Measurements from ENCODE around the gene LRRC37A3.
"Not testable (repeated sequence)": the region's sequence is repeated elsewhere in the genome, so short reads cannot be mapped to it uniquely, and the experiment has no call there.

Gene LRRC37A3

GRCh38 chr17:64847504-64848466 is 71.5 kb downstream of the LRRC37A3 start:
- peak; percentile 45 for TF ChIP-seq CTCF (IDR thresholded peaks at IDR 0.05; ENCODE audit: low read depth, low read length)
- peak; percentile 63 for DNase-seq (ENCODE audit: low read depth)

GRCh38 chr17:64846892-64847291 is 72.4 kb downstream of the LRRC37A3 start:
- not testable (repeated sequence) for H3K4me3 ChIP-seq (ENCODE audit: low read depth, low read length)
- peak; percentile 40 for DNase-seq (ENCODE audit: low read depth)

More at GRCh38 chr17:64847504-64848466, 71.5 kb downstream of the LRRC37A3 start:
- H3K4me3 ChIP-seq (ENCODE audit: low read depth, low read length) = not testable (repeated sequence)

GRCh38 chr17:64843918-64844317 is 75.4 kb downstream of the LRRC37A3 start:
- DNase-seq (ENCODE audit: low read depth); H3K4me3 ChIP-seq (ENCODE audit: low read depth, low read length): not testable (repeated sequence)

- not testable (repeated sequence) for H3K4me3 ChIP-seq (ENCODE audit: low read depth, low read length); DNase-seq (ENCODE audit: low read depth)
Measured at GRCh38 chr17:64842900-64843299, 76.4 kb downstream of the LRRC37A3 start.

GRCh38 chr17:64840960-64841359 is 78.3 kb downstream of the LRRC37A3 start:
- not testable (repeated sequence) for H3K4me3 ChIP-seq (ENCODE audit: low read depth, low read length)
- DNase-seq (ENCODE audit: low read depth) = peak; percentile 41

GRCh38 chr17:64838513-64838912 is 80.8 kb downstream of the LRRC37A3 start:
- DNase-seq (ENCODE audit: low read depth); H3K4me3 ChIP-seq (ENCODE audit: low read depth, low read length): not testable (repeated sequence)

- TF ChIP-seq POLR2A (IDR thresholded peaks at IDR 0.05; ENCODE audit: extremely low read depth, insufficient read length) = peak; percentile 16
- DNase-seq (ENCODE audit: low read depth) = peak; percentile 86
- peak overlapping the region; percentile 54 for H3K4me3 ChIP-seq (ENCODE audit: low read depth, low read length)
Measured at GRCh38 chr17:64837018-64837761, 82.1 kb downstream of the LRRC37A3 start.

- H3K4me3 ChIP-seq (ENCODE audit: low read depth, low read length) = peak overlapping the region; percentile 54
- peak; percentile 14 for DNase-seq (ENCODE audit: low read depth)
Measured at GRCh38 chr17:64836623-64837017, 82.7 kb downstream of the LRRC37A3 start.

GRCh38 chr17:64834060-64834459 is 85.2 kb downstream of the LRRC37A3 start:
- DNase-seq (ENCODE audit: low read depth); H3K4me3 ChIP-seq (ENCODE audit: low read depth, low read length): not testable (repeated sequence)

- DNase-seq (ENCODE audit: low read depth) = peak; percentile 16
- not testable (repeated sequence) for H3K4me3 ChIP-seq (ENCODE audit: low read depth, low read length)
Measured at GRCh38 chr17:64830631-64831040, 88.6 kb downstream of the LRRC37A3 start.

- not testable (repeated sequence) for DNase-seq (ENCODE audit: low read depth); H3K4me3 ChIP-seq (ENCODE audit: low read depth, low read length)
Measured at GRCh38 chr17:64829824-64830630, 89.3 kb downstream of the LRRC37A3 start.

- DNase-seq (ENCODE audit: low read depth); H3K4me3 ChIP-seq (ENCODE audit: low read depth, low read length): not testable (repeated sequence)
Measured at GRCh38 chr17:64829068-64829467, 90.2 kb downstream of the LRRC37A3 start.

- DNase-seq (ENCODE audit: low read depth); H3K4me3 ChIP-seq (ENCODE audit: low read depth, low read length): not testable (repeated sequence)
Measured at GRCh38 chr17:64818904-64819303, 100.4 kb downstream of the LRRC37A3 start.

- not testable (repeated sequence) for H3K4me3 ChIP-seq (ENCODE audit: low read depth, low read length); DNase-seq (ENCODE audit: low read depth)
Measured at GRCh38 chr17:64815833-64816198, 103.5 kb downstream of the LRRC37A3 start.

- DNase-seq (ENCODE audit: low read depth); H3K4me3 ChIP-seq (ENCODE audit: low read depth, low read length): not testable (repeated sequence)
Measured at GRCh38 chr17:64814993-64815832, 104.1 kb downstream of the LRRC37A3 start.

- not testable (repeated sequence) for H3K4me3 ChIP-seq (ENCODE audit: low read depth, low read length)
- DNase-seq (ENCODE audit: low read depth) = peak; percentile 88
Measured at GRCh38 chr17:64808178-64808977, 110.9 kb downstream of the LRRC37A3 start.
